HepG2 (cell line): ENCODE data around the gene POLE3. TPM values are rescaled to one million over a fixed set of nuclear protein-coding genes. Genes with fewer than 3 reads are reported as not detected.

Experiments used
- CBX1 ChIP-seq: IDR thresholded peaks from one replicate; pipeline ENCODE4 v1.6.1; 2016; ENCODE audit warnings: antibody characterized with exemption, low read depth
- CENPT ChIP-seq: sonication (generic); formaldehyde crosslinking; IDR thresholded peaks from 2 replicates; pipeline ENCODE4 v1.8.0; 2022; ENCODE audit warnings: low read depth, mild to moderate bottlenecking, moderate library complexity, missing genetic modification reagents
- EP300 ChIP-seq, 3 experiments: sonication (generic) in 1 of 3; formaldehyde crosslinking in 1 of 3; IDR thresholded peaks; 2 replicates each; pipeline versions ENCODE4 v1.5.1 to v1.6.1; 2011 to 2020; ENCODE audit warnings: low read depth in 2 of 3, low read length in 2 of 3, borderline replicate concordance in 1 of 3, improper control_type of control experiment in 1 of 3, mild to moderate bottlenecking in 1 of 3, missing genetic modification reagents in 1 of 3, moderate library complexity in 1 of 3
- FIP1L1 ChIP-seq: fragments of 200-400 bp; formaldehyde crosslinking; IDR thresholded peaks from 2 replicates; pipeline ENCODE4 v1.6.1; 2018; ENCODE audit warnings: low read depth, mild to moderate bottlenecking, low read length, moderate library complexity, borderline replicate concordance; ENCODE audit not compliant: insufficient read depth
- KMT2B ChIP-seq: IDR thresholded peaks from 2 replicates; pipeline ENCODE4 v1.6.1; 2016; ENCODE audit warnings: missing genetic modification reagents, missing compliant biosample characterization
- NCOA1 ChIP-seq: sonication (generic); formaldehyde crosslinking; IDR thresholded peaks from 2 replicates; pipeline ENCODE4 v1.9.0; 2021; ENCODE audit warnings: missing genetic modification reagents
- REST ChIP-seq, 2 experiments: IDR thresholded peaks; 2 replicates each; pipeline ENCODE4 v1.6.1; 2011 to 2012; ENCODE audit warnings: low read length in 2 of 2, borderline replicate concordance in 1 of 2, low read depth in 1 of 2, mild to moderate bottlenecking in 1 of 2, moderate library complexity in 1 of 2
- RFXANK ChIP-seq: IDR thresholded peaks from 2 replicates; pipeline ENCODE4 v1.6.1; 2016
- SALL2 ChIP-seq: sonication (generic); formaldehyde crosslinking; IDR thresholded peaks from 2 replicates; pipeline ENCODE4 v1.8.1; 2023; ENCODE audit warnings: mild to moderate bottlenecking, missing genetic modification reagents, inconsistent platforms
- TBX2 ChIP-seq: sonication (generic); formaldehyde crosslinking; IDR thresholded peaks from 2 replicates; pipeline ENCODE4 v1.5.0; 2020; ENCODE audit warnings: missing genetic modification reagents, mild to moderate bottlenecking, borderline replicate concordance
- THRA ChIP-seq: sonication (generic); formaldehyde crosslinking; IDR thresholded peaks from 2 replicates; pipeline ENCODE4 v1.4.0; 2020; ENCODE audit warnings: missing genetic modification reagents, borderline replicate concordance
- YEATS2 ChIP-seq: sonication (generic); formaldehyde crosslinking; IDR thresholded peaks from 2 replicates; pipeline ENCODE4 v1.4.0; 2020; ENCODE audit warnings: missing genetic modification reagents, borderline replicate concordance
- ZBTB3 ChIP-seq: sonication (generic); formaldehyde crosslinking; IDR thresholded peaks from 2 replicates; pipeline ENCODE4 v1.4.0; 2020; ENCODE audit warnings: low read depth, mild to moderate bottlenecking, moderate library complexity, missing genetic modification reagents, borderline replicate concordance
- ZNF263 ChIP-seq: sonication (generic); formaldehyde crosslinking; IDR thresholded peaks from 2 replicates; pipeline ENCODE4 v1.4.0; 2020; ENCODE audit warnings: missing genetic modification reagents
- ZNF460 ChIP-seq: sonication (generic); formaldehyde crosslinking; IDR thresholded peaks from 2 replicates; pipeline ENCODE4 v1.5.1; 2020; ENCODE audit warnings: missing genetic modification reagents, mild to moderate bottlenecking, borderline replicate concordance
- ZNF563 ChIP-seq: sonication (generic); formaldehyde crosslinking; IDR thresholded peaks from 2 replicates; pipeline ENCODE4 v1.8.0; 2022; ENCODE audit warnings: mild to moderate bottlenecking, moderate library complexity, missing genetic modification reagents
- ZNF589 ChIP-seq: sonication (generic); formaldehyde crosslinking; conservative IDR thresholded peaks from 2 replicates; pipeline ENCODE4 v1.8.0; 2022; ENCODE audit warnings: mild to moderate bottlenecking, moderate library complexity, missing genetic modification reagents
- ZNF644 ChIP-seq: IDR thresholded peaks from 2 replicates; pipeline ENCODE4 v1.6.1; 2016; ENCODE audit warnings: low read depth
- ZSCAN9 ChIP-seq: IDR thresholded peaks from 2 replicates; pipeline ENCODE4 v1.6.1; 2016; ENCODE audit warnings: borderline replicate concordance
- polyA plus RNA-seq, 8 experiments: library from polyadenylated mRNA; depleted of rRNA in 3 of 8; stranded (reverse) in 7 of 8; unstranded in 1 of 8; fragments of >200 nt; fragmentation: Illumina TruSeq in 4 of 8; extraction: Trizol in 4 of 8; gene quantifications; 2 replicates each; pipeline versions ENCODE4 v1.2.1 to v1.2.3, GENCODE V29; 2011 to 2016; ENCODE audit warnings: low read depth in 4 of 8, missing spikeins in 1 of 8, mixed read lengths in 1 of 8; ENCODE audit not compliant: insufficient read depth in 1 of 8
- total RNA-seq, 5 experiments: library from RNA; depleted of rRNA; stranded (reverse); fragments of >200 nt; fragmentation: Illumina TruSeq; extraction: Trizol; gene quantifications; 2 replicates each; pipeline ENCODE4 v1.2.3, GENCODE V29; 2016; ENCODE audit warnings: low read depth in 1 of 5
- TF ChIP-seq, protein P1 (sequence below): IDR thresholded peaks from 2 replicates; pipeline ENCODE4 v1.6.1; 2016

POLE3 gene
- total and polyA plus RNA-seq, 2 of the 13 experiments (the other 11 are each of a cell fraction or from before 2014, with no cell fraction given), result 36.0 to 77.2 TPM

GRCh38 chr9:113401027-113401792 lies 9.3 kb downstream of the POLE3 start, which contains the start of gene ALAD (continued):
- TF ChIP-seq THRA (CRISPR knock-in tag), result peak; percentile 44; the same call in 1 of the 2 replicates
- TF ChIP-seq, protein P1, sequence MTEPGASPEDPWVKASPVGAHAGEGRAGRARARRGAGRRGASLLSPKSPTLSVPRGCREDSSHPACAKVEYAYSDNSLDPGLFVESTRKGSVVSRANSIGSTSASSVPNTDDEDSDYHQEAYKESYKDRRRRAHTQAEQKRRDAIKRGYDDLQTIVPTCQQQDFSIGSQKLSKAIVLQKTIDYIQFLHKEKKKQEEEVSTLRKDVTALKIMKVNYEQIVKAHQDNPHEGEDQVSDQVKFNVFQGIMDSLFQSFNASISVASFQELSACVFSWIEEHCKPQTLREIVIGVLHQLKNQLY (CRISPR knock-in tag), result peak; percentile 26; the same call in 1 of the 2 replicates
- no peak for TF ChIP-seq CENPT (CRISPR knock-in tag)
- TF ChIP-seq ZNF263 (CRISPR knock-in tag), result peak; percentile 54; the same call in 1 of the 2 replicates
- TF ChIP-seq FIP1L1, result no peak
- TF ChIP-seq ZSCAN9 (CRISPR knock-in tag), result peak; percentile 85; the same call in 1 of the 2 replicates
- TF ChIP-seq SALL2 (CRISPR knock-in tag), result peak; percentile 70; the same call in 1 of the 2 replicates
- no peak; a peak in 1 of 4 replicates for TF ChIP-seq REST (IDR thresholded peaks at IDR 0.05; ENCODE audit: borderline replicate concordance in 1 of 2, low read depth in 1 of 2, low read length in 2 of 2)
- no peak for TF ChIP-seq ZNF644
- TF ChIP-seq NCOA1 (CRISPR knock-in tag), result 0 out of 2 replicates have a peak, but pooled peaks have one; percentile 40
- TF ChIP-seq RFXANK (CRISPR knock-in tag), result peak; percentile 79; the same call in 1 of the 2 replicates
- TF ChIP-seq CBX1, result peak; percentile 66
- TF ChIP-seq TBX2 (CRISPR knock-in tag), result peak; percentile 78; the same call in 1 of the 2 replicates
- peak in 1 of 2 experiments; percentile 36; a peak in 1 of 4 replicates for TF ChIP-seq EP300 (IDR thresholded peaks at IDR 0.05; ENCODE audit: low read depth in 2 of 2, low read length in 2 of 2)
- no peak for TF ChIP-seq EP300 (CRISPR knock-in tag; IDR thresholded peaks at IDR 0.05; ENCODE audit: borderline replicate concordance)
- TF ChIP-seq ZBTB3 (CRISPR knock-in tag), result no peak
- no peak; the same call in 1 of the 2 replicates for TF ChIP-seq ZNF589 (CRISPR knock-in tag)
- peak; percentile 59; the same call in 1 of the 2 replicates for TF ChIP-seq ZNF460 (CRISPR knock-in tag)
- TF ChIP-seq YEATS2, result peak; percentile 82; the same call in 1 of the 2 replicates
- TF ChIP-seq KMT2B (CRISPR knock-in tag), result peak; percentile 82
- peak; percentile 51; the same call in 1 of the 2 replicates for TF ChIP-seq ZNF563
